ENCODE results near the gene AHRR. TPM values are rescaled to one million over a fixed set of nuclear protein-coding genes. Genes with fewer than 3 reads are reported as not detected.

The AHRR gene
- total RNA-seq, 6 experiments from 2014 or later: 0.06 to 0.81 (median 0.43) TPM

DNA sequence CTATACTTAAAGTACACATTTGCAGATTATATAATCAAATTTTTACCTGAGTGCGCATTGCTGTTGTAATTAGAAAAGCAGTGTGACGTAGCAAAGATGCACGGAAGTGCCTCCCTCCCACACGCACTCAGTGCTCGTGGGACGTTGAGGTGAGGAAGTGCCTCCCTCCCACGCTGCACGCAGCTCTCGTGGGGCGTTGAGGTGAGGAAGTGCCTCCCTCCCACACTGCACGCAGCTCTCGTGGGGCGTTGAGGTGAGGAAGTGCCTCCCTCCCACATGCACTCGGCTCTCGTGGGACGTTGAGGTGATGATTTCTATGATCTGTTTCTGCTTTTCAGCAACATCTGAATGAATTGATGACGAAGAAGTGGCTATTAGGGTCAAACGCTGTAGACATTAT is 142.4 kb downstream of the AHRR start:
- Histone ChIP-seq H3K27ac (no peak overlapping the region), H3K4me1 (no peaks in the 10 kb centered on the region), H3K27me3 (no peaks in the 10 kb centered on the region), H3K36me3 (peaks cover 0 to 36% (median 11%) of the 10 kb centered on the region in 4 donors), H3K9me3 (no peaks in the 10 kb centered on the region), H3K4me3 (no peak overlapping the region)
- WGBS (ENCODE audit: insufficient coverage, low coverage, low lambda C conversion rate, missing lambda C conversion rate): 62% methylated on average over 11 of the region's 18 CpGs
- TF ChIP-seq, protein P1, sequence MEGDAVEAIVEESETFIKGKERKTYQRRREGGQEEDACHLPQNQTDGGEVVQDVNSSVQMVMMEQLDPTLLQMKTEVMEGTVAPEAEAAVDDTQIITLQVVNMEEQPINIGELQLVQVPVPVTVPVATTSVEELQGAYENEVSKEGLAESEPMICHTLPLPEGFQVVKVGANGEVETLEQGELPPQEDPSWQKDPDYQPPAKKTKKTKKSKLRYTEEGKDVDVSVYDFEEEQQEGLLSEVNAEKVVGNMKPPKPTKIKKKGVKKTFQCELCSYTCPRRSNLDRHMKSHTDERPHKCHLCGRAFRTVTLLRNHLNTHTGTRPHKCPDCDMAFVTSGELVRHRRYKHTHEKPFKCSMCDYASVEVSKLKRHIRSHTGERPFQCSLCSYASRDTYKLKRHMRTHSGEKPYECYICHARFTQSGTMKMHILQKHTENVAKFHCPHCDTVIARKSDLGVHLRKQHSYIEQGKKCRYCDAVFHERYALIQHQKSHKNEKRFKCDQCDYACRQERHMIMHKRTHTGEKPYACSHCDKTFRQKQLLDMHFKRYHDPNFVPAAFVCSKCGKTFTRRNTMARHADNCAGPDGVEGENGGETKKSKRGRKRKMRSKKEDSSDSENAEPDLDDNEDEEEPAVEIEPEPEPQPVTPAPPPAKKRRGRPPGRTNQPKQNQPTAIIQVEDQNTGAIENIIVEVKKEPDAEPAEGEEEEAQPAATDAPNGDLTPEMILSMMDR (IDR thresholded peaks at IDR 0.05): no peak
- DNase-seq (peak in 2 of 3 donors; percentile 33 to 56), ATAC-seq (peak in 1 of 4 donors; percentile 19)
- intact Hi-C loops (cut with DNase I): no loop called here

DNA sequence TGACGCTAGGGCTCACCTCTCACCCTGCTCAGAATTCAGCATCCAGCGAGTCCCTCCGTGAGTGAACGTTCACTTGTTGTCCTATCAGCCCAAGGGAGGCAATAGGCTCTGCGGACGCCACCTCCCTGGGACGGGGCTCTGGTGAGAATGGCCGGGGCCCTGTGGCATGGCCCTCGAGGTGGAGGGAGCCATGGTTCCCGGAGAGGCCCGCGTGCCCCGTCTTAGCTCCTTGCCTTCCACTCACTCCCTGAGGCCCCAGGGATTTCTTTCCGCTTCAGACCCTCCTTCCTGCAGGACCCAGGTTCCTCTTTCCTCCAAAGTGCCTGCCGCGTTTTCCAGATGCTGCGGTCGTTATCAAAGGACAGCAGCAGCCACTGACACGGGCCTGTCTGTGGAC is 142.9 kb downstream of the AHRR start:
- no peak overlapping the region for H3K4me3 ChIP-seq
- 89% methylated on average over 5 of the region's 19 CpGs for WGBS (ENCODE audit: insufficient coverage, low coverage, low lambda C conversion rate, missing lambda C conversion rate)
- no peaks in the 10 kb centered on the region for H3K27me3 ChIP-seq
- TF ChIP-seq, protein P1 (IDR thresholded peaks at IDR 0.05): no peak
- TF ChIP-seq POLR2A (IDR thresholded peaks at IDR 0.05): no peak
- no peaks in the 10 kb centered on the region for H3K9me3 ChIP-seq
- peaks cover 0 to 32% (median 11%) of the 10 kb centered on the region in 4 donors for H3K36me3 ChIP-seq
- ATAC-seq (no peak), DNase-seq (peak in 2 of 3 donors; percentile 24 to 46)
- H3K4me1 ChIP-seq: no peaks in the 10 kb centered on the region
- intact Hi-C loops (cut with DNase I): no loop called here
- no peak overlapping the region for H3K27ac ChIP-seq

DNA sequence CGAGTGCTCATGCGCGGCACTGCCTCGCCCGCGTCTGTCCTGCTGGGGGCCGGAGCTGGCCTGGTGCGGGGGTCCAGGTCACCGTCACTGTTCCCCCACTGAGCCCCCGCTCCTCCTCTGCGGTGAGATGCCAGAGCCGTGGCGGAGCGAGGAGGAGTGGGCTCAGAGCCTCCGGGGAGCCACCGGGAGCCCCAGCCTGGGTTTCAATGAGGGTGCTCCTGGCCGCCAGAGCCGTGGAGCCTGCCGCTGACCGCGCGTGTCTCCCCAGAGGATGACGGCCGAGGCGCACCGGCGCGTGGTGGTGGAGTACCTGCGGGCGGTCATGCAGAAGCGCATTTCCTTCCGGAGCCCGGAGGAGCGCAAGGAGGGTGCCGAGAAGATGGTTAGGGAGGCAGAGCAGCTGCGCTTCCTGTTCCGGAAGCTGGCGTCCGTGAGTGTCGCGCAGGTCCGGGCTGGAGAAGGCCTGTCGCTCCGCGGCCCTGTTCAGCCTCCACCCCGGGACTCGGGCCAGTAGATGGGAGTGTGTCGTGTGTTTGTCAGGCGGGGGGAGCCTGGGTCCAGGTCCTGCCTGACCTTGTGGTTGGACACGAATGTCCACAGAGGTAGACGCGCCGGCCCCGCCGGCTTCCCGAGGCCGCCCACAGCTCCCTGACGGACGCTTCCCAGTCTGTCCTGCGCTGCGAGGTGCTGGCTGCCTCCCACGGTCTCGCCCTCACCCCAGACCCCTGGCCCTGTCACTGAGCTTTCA is 143.5 kb downstream of the AHRR start:
- H3K4me3 ChIP-seq: no peak overlapping the region
- DNase-seq (peak; percentile 25 to 51 (median 45)), ATAC-seq (no peak)
- no peaks in the 10 kb centered on the region for H3K27me3 ChIP-seq
- 98% methylated on average over 11 of the region's 63 CpGs for WGBS (ENCODE audit: insufficient coverage, low coverage, low lambda C conversion rate, missing lambda C conversion rate)
- H3K36me3 ChIP-seq: peaks cover 0 to 28% (median 11%) of the 10 kb centered on the region in 4 donors
- intact Hi-C loops (cut with DNase I): no loop called here
- no peak overlapping the region for H3K27ac ChIP-seq
- TF ChIP-seq POLR2A (IDR thresholded peaks at IDR 0.05): no peak
- TF ChIP-seq, protein P1 (IDR thresholded peaks at IDR 0.05): no peak
- no peaks in the 10 kb centered on the region for H3K9me3 ChIP-seq
- H3K4me1 ChIP-seq: no peaks in the 10 kb centered on the region

DNA sequence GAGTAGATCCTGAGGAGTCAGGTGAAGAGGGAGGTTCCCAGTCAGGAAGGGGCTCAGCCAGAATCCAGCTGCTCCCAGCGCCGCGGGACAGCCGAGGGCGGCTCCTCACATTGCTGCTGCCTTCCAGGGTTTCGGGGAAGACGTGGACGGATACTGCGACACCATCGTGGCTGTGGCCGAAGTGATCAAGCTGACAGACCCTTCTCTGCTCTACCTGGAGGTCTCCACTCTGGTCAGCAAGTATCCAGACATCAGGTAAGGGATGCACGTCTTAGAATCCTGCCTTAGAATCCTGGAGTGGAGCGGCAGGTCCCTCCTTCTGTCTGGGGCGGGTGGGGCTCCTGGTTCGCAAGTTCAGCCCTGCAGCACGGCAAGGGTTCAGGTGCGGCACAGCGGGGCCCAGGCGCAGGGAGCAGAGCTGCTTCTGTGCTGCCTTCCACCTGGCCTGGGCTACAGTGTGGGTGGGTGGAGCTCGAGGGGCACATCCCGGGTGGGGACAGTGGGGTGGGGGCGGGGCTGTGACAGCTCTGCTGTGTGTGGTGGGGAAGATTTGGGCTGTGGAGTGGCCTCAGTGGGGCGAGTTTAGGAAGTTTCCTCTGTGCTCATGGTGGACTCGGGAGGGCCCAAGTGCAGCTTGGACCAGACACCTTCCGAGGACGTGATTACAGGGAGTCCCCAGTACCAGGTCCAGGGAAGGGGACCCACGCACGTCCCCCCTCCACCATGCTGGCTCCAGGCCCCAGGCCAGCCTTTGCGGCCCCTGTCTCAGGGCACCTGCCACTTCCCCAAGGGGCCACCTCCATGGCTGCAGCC is 144.3 kb downstream of the AHRR start:
- H3K27me3 ChIP-seq: no peaks in the 10 kb centered on the region
- ATAC-seq (peak in 1 of 4 donors; percentile 11), DNase-seq (peak; percentile 16 to 40 (median 40))
- 83% methylated on average over 8 of the region's 29 CpGs for WGBS (ENCODE audit: insufficient coverage, low coverage, low lambda C conversion rate, missing lambda C conversion rate)
- H3K36me3 ChIP-seq: peaks cover 0 to 25% (median 11%) of the 10 kb centered on the region in 4 donors
- H3K4me3 ChIP-seq: no peak overlapping the region
- intact Hi-C loops (cut with DNase I): no loop called here
- H3K27ac ChIP-seq: no peak overlapping the region
- H3K4me1 ChIP-seq: no peaks in the 10 kb centered on the region
- H3K9me3 ChIP-seq: no peaks in the 10 kb centered on the region
- TF ChIP-seq POLR2A (IDR thresholded peaks at IDR 0.05): no peak
- TF ChIP-seq, protein P1 (IDR thresholded peaks at IDR 0.05): no peak
